ENCODE measurements around the gene SORCS2. TPM values are rescaled to one million over a fixed set of nuclear protein-coding genes. Genes with fewer than 3 reads are reported as not detected.

The SORCS2 gene
- total RNA-seq, 2 experiments from 2014 or later, result 0.07 TPM

GRCh38 chr4:7526929-7527535 is 334.7 kb downstream of the SORCS2 start:
- H3K27ac Mint-ChIP-seq, result no peak overlapping the region
- DNase-seq, result no peak
- no peaks in the 10 kb centered on the region for H3K9me3 Mint-ChIP-seq
- ChIA-PET CTCF (no interaction called here), POLR2A (no interaction called here)
- no peak overlapping the region for H3K4me3 Mint-ChIP-seq
- intact Hi-C loops (cut with micrococcal nuclease), result no loop called here
- H3K36me3 Mint-ChIP-seq, result no peaks in the 10 kb centered on the region
- H3K4me1 Mint-ChIP-seq (ENCODE audit: low read depth), result peaks cover 8% of the 10 kb centered on the region
- peaks cover 21% of the 10 kb centered on the region for H3K27me3 Mint-ChIP-seq

- peaks cover 18% of the 10 kb centered on the region for H3K27me3 Mint-ChIP-seq
- no peaks in the 10 kb centered on the region for H3K36me3 Mint-ChIP-seq
- H3K4me1 Mint-ChIP-seq (ENCODE audit: low read depth), result peaks cover 2% of the 10 kb centered on the region
These were observed 337.2 kb downstream of the SORCS2 start for GRCh38 chr4:7529368-7530080.

GRCh38 chr4:7530082-7530481 is 337.7 kb downstream of the SORCS2 start:
- no peaks in the 10 kb centered on the region for H3K4me1 Mint-ChIP-seq (ENCODE audit: low read depth)
- H3K4me3 Mint-ChIP-seq, result no peak overlapping the region
- intact Hi-C loops (cut with micrococcal nuclease), result no loop called here
- H3K27me3 Mint-ChIP-seq, result peaks cover 12% of the 10 kb centered on the region
- no peaks in the 10 kb centered on the region for H3K36me3 Mint-ChIP-seq
- ChIA-PET POLR2A (no interaction called here), CTCF (no interaction called here)
- no peak overlapping the region for H3K27ac Mint-ChIP-seq
- DNase-seq, result no peak
- H3K9me3 Mint-ChIP-seq, result no peaks in the 10 kb centered on the region

More at GRCh38 chr4:7529368-7530080, 337.2 kb downstream of the SORCS2 start:
- DNase-seq, result no peak
- Mint-ChIP-seq H3K4me3 (no peak overlapping the region), H3K9me3 (no peaks in the 10 kb centered on the region), H3K27ac (no peak overlapping the region)
- intact Hi-C loops (cut with micrococcal nuclease), result no loop called here
- CTCF ChIA-PET, result no interaction called here
- POLR2A ChIA-PET, result no interaction called here

- no peak overlapping the region for H3K27ac Mint-ChIP-seq
- no peaks in the 10 kb centered on the region for H3K9me3 Mint-ChIP-seq
- ChIA-PET POLR2A (no interaction called here), CTCF (no interaction called here)
- H3K4me1 Mint-ChIP-seq (ENCODE audit: low read depth), result no peaks in the 10 kb centered on the region
- DNase-seq, result no peak
- no peaks in the 10 kb centered on the region for H3K36me3 Mint-ChIP-seq
- intact Hi-C loops (cut with micrococcal nuclease), result no loop called here
- no peak overlapping the region for H3K4me3 Mint-ChIP-seq
- H3K27me3 Mint-ChIP-seq, result peaks cover 10% of the 10 kb centered on the region
These were observed 338.7 kb downstream of the SORCS2 start for GRCh38 chr4:7530932-7531639.

- intact Hi-C loops (cut with micrococcal nuclease), result no loop called here
- CTCF ChIA-PET, result no interaction called here
- POLR2A ChIA-PET, result no interaction called here
These were observed 339.3 kb downstream of the SORCS2 start for GRCh38 chr4:7531640-7531994.

GRCh38 chr4:7532043-7532442 is 339.7 kb downstream of the SORCS2 start:
- no peak overlapping the region for H3K27ac Mint-ChIP-seq
- intact Hi-C loops (cut with micrococcal nuclease), result no loop called here
- peaks cover 10% of the 10 kb centered on the region for H3K27me3 Mint-ChIP-seq
- H3K4me3 Mint-ChIP-seq, result no peak overlapping the region
- DNase-seq, result no peak
- no peaks in the 10 kb centered on the region for H3K9me3 Mint-ChIP-seq
- CTCF ChIA-PET, result no interaction called here
- POLR2A ChIA-PET, result no interaction called here
- no peaks in the 10 kb centered on the region for H3K36me3 Mint-ChIP-seq
- H3K4me1 Mint-ChIP-seq (ENCODE audit: low read depth), result no peaks in the 10 kb centered on the region

More at GRCh38 chr4:7531640-7531994, 339.3 kb downstream of the SORCS2 start:
- no peak for DNase-seq
- Mint-ChIP-seq H3K9me3 (no peaks in the 10 kb centered on the region), H3K36me3 (no peaks in the 10 kb centered on the region), H3K27ac (no peak overlapping the region), H3K4me1 (ENCODE audit: low read depth) (no peaks in the 10 kb centered on the region), H3K27me3 (peaks cover 10% of the 10 kb centered on the region), H3K4me3 (no peak overlapping the region)

GRCh38 chr4:7533267-7533666 is 340.9 kb downstream of the SORCS2 start:
- H3K4me3 Mint-ChIP-seq, result no peak overlapping the region
- ChIA-PET CTCF (no interaction called here), POLR2A (no interaction called here)
- H3K9me3 Mint-ChIP-seq, result no peaks in the 10 kb centered on the region
- H3K27me3 Mint-ChIP-seq, result peaks cover 7% of the 10 kb centered on the region
- intact Hi-C loops (cut with micrococcal nuclease), result no loop called here
- H3K27ac Mint-ChIP-seq, result no peak overlapping the region
- no peaks in the 10 kb centered on the region for H3K36me3 Mint-ChIP-seq
- no peaks in the 10 kb centered on the region for H3K4me1 Mint-ChIP-seq (ENCODE audit: low read depth)
- DNase-seq, result no peak

GRCh38 chr4:7535094-7535493 is 342.8 kb downstream of the SORCS2 start:
- CTCF ChIA-PET, result no interaction called here
- POLR2A ChIA-PET, result no interaction called here
- Mint-ChIP-seq H3K27ac (no peak overlapping the region), H3K4me3 (no peak overlapping the region), H3K9me3 (peaks cover 3% of the 10 kb centered on the region), H3K27me3 (peaks cover 4% of the 10 kb centered on the region), H3K4me1 (ENCODE audit: low read depth) (no peaks in the 10 kb centered on the region), H3K36me3 (no peaks in the 10 kb centered on the region)
- no peak for DNase-seq
- intact Hi-C loops (cut with micrococcal nuclease), result no loop called here

- DNase-seq, result no peak
- intact Hi-C loops (cut with micrococcal nuclease), result no loop called here
- no peaks in the 10 kb centered on the region for H3K36me3 Mint-ChIP-seq
- ChIA-PET CTCF (no interaction called here), POLR2A (no interaction called here)
- H3K9me3 Mint-ChIP-seq, result peaks cover 3% of the 10 kb centered on the region
- no peak overlapping the region for H3K27ac Mint-ChIP-seq
- H3K27me3 Mint-ChIP-seq, result peaks cover 4% of the 10 kb centered on the region
- H3K4me3 Mint-ChIP-seq, result no peak overlapping the region
- H3K4me1 Mint-ChIP-seq (ENCODE audit: low read depth), result no peaks in the 10 kb centered on the region
These were observed 343.3 kb downstream of the SORCS2 start for GRCh38 chr4:7535619-7536018.

GRCh38 chr4:7536876-7537275 is 344.5 kb downstream of the SORCS2 start:
- H3K9me3 Mint-ChIP-seq, result peaks cover 3% of the 10 kb centered on the region
- H3K4me1 Mint-ChIP-seq (ENCODE audit: low read depth), result no peaks in the 10 kb centered on the region
- no peak for DNase-seq
- ChIA-PET POLR2A (no interaction called here), CTCF (no interaction called here)
- peaks cover 3% of the 10 kb centered on the region for H3K27me3 Mint-ChIP-seq
- intact Hi-C loops (cut with micrococcal nuclease), result no loop called here
- no peaks in the 10 kb centered on the region for H3K36me3 Mint-ChIP-seq
- no peak overlapping the region for H3K4me3 Mint-ChIP-seq
- H3K27ac Mint-ChIP-seq, result no peak overlapping the region

- H3K4me3 Mint-ChIP-seq, result no peak overlapping the region
These were observed 345.6 kb downstream of the SORCS2 start for GRCh38 chr4:7537853-7538400.

GRCh38 chr4:7538518-7538917 is 346.2 kb downstream of the SORCS2 start:
- no peaks in the 10 kb centered on the region for H3K36me3 Mint-ChIP-seq
- ChIA-PET CTCF (no interaction called here), POLR2A (no interaction called here)
- H3K9me3 Mint-ChIP-seq, result peaks cover 3% of the 10 kb centered on the region
- intact Hi-C loops (cut with micrococcal nuclease), result no loop called here
- no peak overlapping the region for H3K27ac Mint-ChIP-seq
- no peaks in the 10 kb centered on the region for H3K4me1 Mint-ChIP-seq (ENCODE audit: low read depth)
- no peaks in the 10 kb centered on the region for H3K27me3 Mint-ChIP-seq
- no peak for DNase-seq
- H3K4me3 Mint-ChIP-seq, result no peak overlapping the region

More at GRCh38 chr4:7537853-7538400, 345.6 kb downstream of the SORCS2 start:
- no peak for DNase-seq
- Mint-ChIP-seq H3K4me1 (ENCODE audit: low read depth) (no peaks in the 10 kb centered on the region), H3K9me3 (peaks cover 3% of the 10 kb centered on the region), H3K27me3 (no peaks in the 10 kb centered on the region), H3K36me3 (no peaks in the 10 kb centered on the region), H3K27ac (no peak overlapping the region)
- CTCF ChIA-PET, result no interaction called here
- POLR2A ChIA-PET, result no interaction called here
- intact Hi-C loops (cut with micrococcal nuclease), result no loop called here

- ChIA-PET POLR2A (no interaction called here), CTCF (no interaction called here)
- intact Hi-C loops (cut with micrococcal nuclease), result no loop called here
- no peaks in the 10 kb centered on the region for H3K4me1 Mint-ChIP-seq (ENCODE audit: low read depth)
- no peak for DNase-seq
- H3K27me3 Mint-ChIP-seq, result no peaks in the 10 kb centered on the region
- H3K9me3 Mint-ChIP-seq, result peaks cover 3% of the 10 kb centered on the region
- H3K4me3 Mint-ChIP-seq, result no peak overlapping the region
- H3K36me3 Mint-ChIP-seq, result no peaks in the 10 kb centered on the region
- H3K27ac Mint-ChIP-seq, result no peak overlapping the region
These were observed 346.8 kb downstream of the SORCS2 start for GRCh38 chr4:7539186-7539585.

Measured in activated CD4-positive, alpha-beta memory T cell treated with anti-CD3 and anti-CD28 coated beads for 36 hours (primary cell).